H4 (cell line): Measurements from ENCODE around the gene DLX2. TPM values are rescaled to one million over a fixed set of nuclear protein-coding genes. Genes with fewer than 3 reads are reported as not detected.
"Not testable (repeated sequence)": the region's sequence is repeated elsewhere in the genome, so short reads cannot be mapped to it uniquely, and the experiment has no call there.

Experiments used
- DNase-seq: peaks from one replicate; pipeline ENCODE4 v3.0.0-alpha.2; 2015; ENCODE audit warnings: low spot score
- total RNA-seq: library from RNA; depleted of rRNA; stranded (reverse); fragments of >200 nt; shearing (Covaris generic); gene quantifications from 2 replicates; pipeline ENCODE4 v1.2.3, GENCODE V29; 2014; rRNA removed

Gene DLX2
- total RNA-seq = 2.6 and 3.3 TPM in 2 replicates

- peak; percentile 95 for DNase-seq
Measured at GRCh38 chr2:172102391-172103359, at the start of gene DLX2. Gene DLX2, minus strand, starts transcription at chr2:172102900. Its CDS starts 362 bp downstream, at chr2:172102538.

- DNase-seq = peak; percentile 42
Measured at GRCh38 chr2:172147944-172148650, 45.4 kb upstream of the DLX2 start.

GRCh38 chr2:172143817-172144216, 41.1 kb upstream of the DLX2 start:
- no peak for DNase-seq

GRCh38 chr2:172138727-172139126, 36.0 kb upstream of the DLX2 start:
- not testable (repeated sequence) for DNase-seq

GRCh38 chr2:172137943-172138342, 35.2 kb upstream of the DLX2 start:
- DNase-seq = no peak

GRCh38 chr2:172137109-172137508, 34.4 kb upstream of the DLX2 start:
- DNase-seq = no peak

- DNase-seq = no peak
Measured at GRCh38 chr2:172135446-172135845, 32.7 kb upstream of the DLX2 start.

- DNase-seq = no peak
Measured at GRCh38 chr2:172134270-172134669, 31.6 kb upstream of the DLX2 start.

- no peak for DNase-seq
Measured at GRCh38 chr2:172131713-172132555, 29.2 kb upstream of the DLX2 start.

GRCh38 chr2:172129404-172129803, 26.7 kb upstream of the DLX2 start:
- no peak for DNase-seq

- no peak for DNase-seq
Measured at GRCh38 chr2:172128484-172128883, 25.8 kb upstream of the DLX2 start.

GRCh38 chr2:172120118-172120517, 17.4 kb upstream of the DLX2 start:
- no peak for DNase-seq

GRCh38 chr2:172119089-172119488, 16.4 kb upstream of the DLX2 start:
- no peak for DNase-seq

- DNase-seq = no peak
Measured at GRCh38 chr2:172116107-172116506, 13.4 kb upstream of the DLX2 start.

- no peak for DNase-seq
Measured at GRCh38 chr2:172114579-172114978, 11.9 kb upstream of the DLX2 start.

GRCh38 chr2:172114176-172114575, 11.5 kb upstream of the DLX2 start:
- DNase-seq = not testable (repeated sequence)

GRCh38 chr2:172113617-172114016, 10.9 kb upstream of the DLX2 start:
- DNase-seq = peak; percentile 38

GRCh38 chr2:172109988-172110811, 7.5 kb upstream of the DLX2 start:
- no peak for DNase-seq

GRCh38 chr2:172109256-172109987, 6.7 kb upstream of the DLX2 start:
- DNase-seq = no peak

- no peak for DNase-seq
Measured at GRCh38 chr2:172108587-172108930, 5.9 kb upstream of the DLX2 start.
